Hepatocyte (in vitro differentiated cells): ENCODE results near the gene MYZAP.

ENCODE experiments used
- CTCF ChIP-seq: fragments of 200-600 bp; sonication (generic); IDR thresholded peaks from 2 replicates; pipeline ENCODE4 v1.5.1; 2016; ENCODE audit warnings: antibody characterized with exemption, mild to moderate bottlenecking; ENCODE audit not compliant: poor library complexity
- EZH2 ChIP-seq: fragments of 200-600 bp; sonication (generic); IDR thresholded peaks from 2 replicates; pipeline ENCODE4 v1.6.1; 2016; ENCODE audit warnings: antibody characterized with exemption, mild to moderate bottlenecking, borderline replicate concordance

GRCh38 chr15:57592426-57592825 lies 722 bp downstream of the MYZAP start:
- TF ChIP-seq CTCF = no peak
- no peak for TF ChIP-seq EZH2
